Kidney (tissue), 14 donors: ENCODE data around the gene COPS2. TPM values are rescaled to one million over a fixed set of nuclear protein-coding genes. Genes with fewer than 3 reads are reported as not detected.

Experiments
- DNase-seq, 5 donors: peaks; one replicate each; pipeline ENCODE4 v3.0.0-alpha.2; 2013 to 2020
- FAIRE-seq: peaks from 2 replicates; lab custom pipeline; 2012; peaks lifted over from hg19 to GRCh38; lab: Jason Lieb, UNC
- H3K27ac ChIP-seq, 2 donors: one replicate each; pipeline ENCODE4 v1.7.0; 2013; ENCODE audit warnings: low read depth in 2 of 2, low read length in 2 of 2, inconsistent platforms in 1 of 2
- H3K27me3 ChIP-seq: one replicate; pipeline ENCODE4 v1.7.1; 2013; ENCODE audit warnings: low read length, inconsistent platforms; ENCODE audit not compliant: control insufficient read depth, insufficient read depth
- H3K36me3 ChIP-seq, 3 donors: one replicate each; pipeline versions ENCODE4 v1.7.0 to v1.7.1; 2013; ENCODE audit warnings: low read length in 3 of 3, control low read depth in 1 of 3, inconsistent platforms in 1 of 3; ENCODE audit not compliant: insufficient read depth in 3 of 3, control insufficient read depth in 2 of 3
- H3K4me1 ChIP-seq, 3 donors: one replicate each; pipeline versions ENCODE4 v1.7.0 to v1.7.1; 2013; ENCODE audit warnings: low read length in 3 of 3, inconsistent platforms in 1 of 3, low read depth in 1 of 3; ENCODE audit not compliant: control insufficient read depth in 2 of 3, insufficient read depth in 2 of 3
- H3K4me3 ChIP-seq, 3 donors: one replicate each; pipeline versions ENCODE4 v1.7.0 to v1.8.1; 2013; ENCODE audit warnings: low read length in 3 of 3, control low read depth in 1 of 3, inconsistent platforms in 1 of 3
- H3K9ac ChIP-seq, 3 donors: one replicate each; pipeline versions ENCODE4 v1.7.0 to v1.7.1; 2013; ENCODE audit warnings: low read length in 3 of 3, control low read depth in 1 of 3, inconsistent platforms in 1 of 3
- H3K9me3 ChIP-seq, 3 donors: one replicate each; pipeline versions ENCODE4 v1.7.0 to v1.7.1; 2013; ENCODE audit warnings: low read length in 3 of 3, control low read depth in 1 of 3, inconsistent platforms in 1 of 3; ENCODE audit not compliant: control insufficient read depth in 2 of 3, insufficient read depth in 1 of 3
- intact Hi-C: fragments of 100-400 bp; cut with DNase I; formaldehyde crosslinking; loops from one replicate; pipeline ENCODE4 v1.11.1; 2022
- polyA plus RNA-seq: library from polyadenylated mRNA; stranded (reverse); fragments of 350-450 nt; fragmentation: Illumina TruSeq; extraction: RNeasy Lipid Tissue Mini Kit (QIAGEN cat#74804); gene quantifications from one replicate; pipeline ENCODE4 v1.2.3, GENCODE V29; 2014; ENCODE audit warnings: low read depth, low replicate concordance; ENCODE audit not compliant: insufficient read depth
- total RNA-seq: library from RNA; stranded (reverse); fragmentation: NEBNext Ultra II Directional; extraction: Animal tissue kit (Norgen Biotek cat#: 25700); gene quantifications from one replicate; pipeline ENCODE4 v1.2.1, GENCODE V29; 2021
- TF ChIP-seq, protein P1 (sequence below): IDR thresholded peaks from 3 replicates; pipeline ENCODE4 v1.5.1; 2012; ENCODE audit warnings: mild to moderate bottlenecking, moderate library complexity, borderline replicate concordance; ENCODE audit not compliant: insufficient read depth; ENCODE audit errors: extremely low read depth
- donor health status: control.
- donor health status: control.
- donor health status: control.
- donor health status: control.
- donor health status: control.
- donor health status: DM: yes; HTN: yes; CAD: no.
- donor health status: Normal renal cell carcinoma (clear cell type).

Gene COPS2
- total and polyA plus RNA-seq, 2 donors from 2014 or later, result 42.6 to 60.1 TPM

DNA sequence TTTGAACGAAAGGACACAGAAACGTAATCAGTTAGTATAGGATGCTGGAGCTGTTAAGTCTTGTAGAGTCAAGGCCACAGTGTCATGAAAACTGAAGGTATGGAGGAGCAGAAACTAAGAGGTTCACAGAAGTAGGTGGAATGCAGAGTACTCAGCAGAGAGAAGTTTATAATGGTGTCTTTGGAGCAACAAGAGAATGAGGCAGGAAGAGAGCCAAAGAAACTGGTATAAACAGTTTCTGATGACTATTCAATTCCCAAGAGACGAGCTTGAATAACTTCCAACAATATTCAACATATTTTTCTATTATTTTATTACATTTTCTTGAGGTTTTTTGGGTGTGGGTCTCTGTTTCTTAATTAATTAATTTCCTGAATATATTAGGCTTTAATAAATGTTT is 44.3 kb upstream of the COPS2 start:
- DNase-seq (no peak), FAIRE-seq (no peak)
- no peak overlapping the region for H3K27ac ChIP-seq
- no peaks in the 10 kb centered on the region for H3K27me3 ChIP-seq
- intact Hi-C loops, result no loop called here
- TF ChIP-seq, protein P1, sequence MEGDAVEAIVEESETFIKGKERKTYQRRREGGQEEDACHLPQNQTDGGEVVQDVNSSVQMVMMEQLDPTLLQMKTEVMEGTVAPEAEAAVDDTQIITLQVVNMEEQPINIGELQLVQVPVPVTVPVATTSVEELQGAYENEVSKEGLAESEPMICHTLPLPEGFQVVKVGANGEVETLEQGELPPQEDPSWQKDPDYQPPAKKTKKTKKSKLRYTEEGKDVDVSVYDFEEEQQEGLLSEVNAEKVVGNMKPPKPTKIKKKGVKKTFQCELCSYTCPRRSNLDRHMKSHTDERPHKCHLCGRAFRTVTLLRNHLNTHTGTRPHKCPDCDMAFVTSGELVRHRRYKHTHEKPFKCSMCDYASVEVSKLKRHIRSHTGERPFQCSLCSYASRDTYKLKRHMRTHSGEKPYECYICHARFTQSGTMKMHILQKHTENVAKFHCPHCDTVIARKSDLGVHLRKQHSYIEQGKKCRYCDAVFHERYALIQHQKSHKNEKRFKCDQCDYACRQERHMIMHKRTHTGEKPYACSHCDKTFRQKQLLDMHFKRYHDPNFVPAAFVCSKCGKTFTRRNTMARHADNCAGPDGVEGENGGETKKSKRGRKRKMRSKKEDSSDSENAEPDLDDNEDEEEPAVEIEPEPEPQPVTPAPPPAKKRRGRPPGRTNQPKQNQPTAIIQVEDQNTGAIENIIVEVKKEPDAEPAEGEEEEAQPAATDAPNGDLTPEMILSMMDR, result no peak
- H3K36me3 ChIP-seq, result peaks cover 0 to 6% (median 2%) of the 10 kb centered on the region in 3 donors
- no peaks in the 10 kb centered on the region for H3K9me3 ChIP-seq
- no peak overlapping the region for H3K4me3 ChIP-seq
- peaks cover 0 to 12% (median 0%) of the 10 kb centered on the region in 3 donors for H3K4me1 ChIP-seq
- no peak overlapping the region for H3K9ac ChIP-seq

DNA sequence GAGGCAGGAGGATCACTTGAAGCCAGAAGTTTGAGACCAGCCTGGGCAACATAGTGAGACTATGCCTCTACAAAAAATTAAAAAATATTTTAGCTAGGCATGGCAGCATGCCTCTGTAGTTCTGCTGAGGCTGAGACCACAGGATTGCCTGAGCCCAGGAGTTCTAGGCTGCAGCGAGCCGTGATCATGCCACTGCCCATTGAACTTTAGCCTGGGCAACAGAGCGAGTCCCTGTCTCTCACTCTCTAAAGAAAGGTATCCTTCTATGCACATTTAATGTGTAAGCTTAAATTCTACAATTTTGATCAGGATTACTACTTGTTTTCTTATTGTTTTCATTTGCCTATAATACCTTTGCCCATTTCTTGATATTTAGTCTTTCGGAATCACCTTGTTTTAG is 41.5 kb upstream of the COPS2 start:
- H3K36me3 ChIP-seq, result no peaks in the 10 kb centered on the region
- peak in 3 of 5 donors; percentile 18 to 36 (median 27) for DNase-seq
- H3K4me3 ChIP-seq, result no peak overlapping the region
- no peak overlapping the region for H3K27ac ChIP-seq
- peaks cover 0 to 12% (median 0%) of the 10 kb centered on the region in 3 donors for H3K4me1 ChIP-seq
- intact Hi-C loops, result no loop called here
- H3K27me3 ChIP-seq, result no peaks in the 10 kb centered on the region
- no peak for FAIRE-seq
- no peak overlapping the region for H3K9ac ChIP-seq
- TF ChIP-seq, protein P1, result no peak
- H3K9me3 ChIP-seq, result no peaks in the 10 kb centered on the region

DNA sequence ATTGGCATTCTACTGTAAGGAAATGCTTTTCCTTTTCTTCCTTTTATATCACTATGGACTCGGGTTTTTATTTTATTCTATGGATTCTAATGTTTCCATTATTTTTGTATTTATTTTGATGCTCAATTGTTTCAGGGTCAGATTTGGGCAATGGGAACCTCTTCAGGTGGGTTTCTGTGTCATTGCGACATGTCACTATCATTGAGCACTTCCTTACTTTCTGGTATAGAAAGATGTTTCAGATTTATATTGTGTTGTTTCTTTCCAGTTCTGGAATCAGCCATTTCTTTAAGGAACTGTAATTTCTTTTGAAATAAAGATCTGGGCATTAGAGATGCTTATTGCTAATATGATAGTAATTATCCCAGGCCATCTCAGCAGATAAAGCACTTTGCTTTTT is 36.5 kb upstream of the COPS2 start:
- H3K9ac ChIP-seq, result no peak overlapping the region
- TF ChIP-seq, protein P1, result no peak
- H3K9me3 ChIP-seq, result no peaks in the 10 kb centered on the region
- no peaks in the 10 kb centered on the region for H3K36me3 ChIP-seq
- no peaks in the 10 kb centered on the region for H3K27me3 ChIP-seq
- peaks cover 0 to 2% (median 0%) of the 10 kb centered on the region in 3 donors for H3K4me1 ChIP-seq
- no peak overlapping the region for H3K4me3 ChIP-seq
- no peak overlapping the region for H3K27ac ChIP-seq
- no peak for DNase-seq
- intact Hi-C loops, result no loop called here
- no peak for FAIRE-seq

DNA sequence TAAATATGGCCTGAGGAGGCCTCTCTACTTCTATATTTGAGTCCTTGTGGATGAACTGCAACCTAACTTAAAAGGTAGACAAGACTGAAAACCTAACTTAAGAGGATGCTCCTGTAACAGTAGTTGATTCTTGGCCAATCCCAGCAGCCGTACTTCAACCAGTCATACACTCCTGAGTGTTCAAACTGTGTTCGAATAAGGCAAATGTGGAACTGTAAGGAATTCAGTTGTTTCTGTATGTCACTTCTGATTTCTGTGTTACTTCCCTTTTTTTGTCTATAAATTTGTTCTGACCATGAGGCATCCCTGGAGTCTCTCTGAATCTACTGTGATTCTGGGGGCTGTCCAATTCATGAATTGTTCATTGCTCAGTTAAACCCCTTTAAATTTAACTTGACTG is 35.2 kb upstream of the COPS2 start:
- TF ChIP-seq, protein P1, result no peak
- H3K27me3 ChIP-seq, result no peaks in the 10 kb centered on the region
- FAIRE-seq, result no peak

More for the DNA sequence above, 35.2 kb upstream of the COPS2 start:
- Histone ChIP-seq H3K9me3 (no peaks in the 10 kb centered on the region), H3K4me3 (no peak overlapping the region), H3K9ac (no peak overlapping the region), H3K4me1 (peaks cover 0 to 2% (median 0%) of the 10 kb centered on the region in 3 donors), H3K36me3 (no peaks in the 10 kb centered on the region), H3K27ac (no peak overlapping the region)
- no peak for DNase-seq
- intact Hi-C loops, result no loop called here
